LNCaP clone FGC (cell line): ENCODE data around the gene SLC30A2.

ENCODE experiments used
- DNase-seq: peaks from one replicate; pipeline ENCODE4 v3.0.0-alpha.2; 2011; ENCODE audit warnings: low read depth
- H3K4me3 ChIP-seq: 2 replicates; pipeline ENCODE4 v1.5.1; 2011; ENCODE audit warnings: mild to moderate bottlenecking, low read depth, low read length, control low read depth
- TF ChIP-seq, protein P1 (sequence below): IDR thresholded peaks from 2 replicates; pipeline ENCODE4 v1.5.1; 2012; ENCODE audit warnings: mild to moderate bottlenecking; ENCODE audit not compliant: control insufficient read depth, insufficient read depth; ENCODE audit errors: extremely low read depth

The SLC30A2 gene

DNA sequence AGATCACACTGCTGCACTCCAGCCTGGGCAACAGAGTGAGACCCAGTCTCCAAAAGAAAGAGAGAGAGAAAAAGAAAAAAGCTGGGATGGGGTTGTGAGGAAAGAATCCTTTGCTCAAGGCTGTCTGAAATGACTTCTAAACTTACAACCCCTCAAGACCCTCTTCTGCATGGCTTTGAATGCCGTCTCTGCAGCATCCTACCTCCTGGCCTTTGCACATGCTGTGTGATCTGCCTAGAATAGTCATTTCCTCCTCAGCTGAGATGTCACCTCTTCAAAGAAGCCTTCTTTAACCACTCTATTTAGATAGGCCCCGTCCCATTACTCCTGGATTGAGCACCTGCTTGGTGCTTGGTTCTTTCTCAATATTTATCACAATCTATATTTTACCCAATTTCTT is 38.9 kb upstream of the SLC30A2 start:
- DNase-seq: no peak
- TF ChIP-seq, protein P1, sequence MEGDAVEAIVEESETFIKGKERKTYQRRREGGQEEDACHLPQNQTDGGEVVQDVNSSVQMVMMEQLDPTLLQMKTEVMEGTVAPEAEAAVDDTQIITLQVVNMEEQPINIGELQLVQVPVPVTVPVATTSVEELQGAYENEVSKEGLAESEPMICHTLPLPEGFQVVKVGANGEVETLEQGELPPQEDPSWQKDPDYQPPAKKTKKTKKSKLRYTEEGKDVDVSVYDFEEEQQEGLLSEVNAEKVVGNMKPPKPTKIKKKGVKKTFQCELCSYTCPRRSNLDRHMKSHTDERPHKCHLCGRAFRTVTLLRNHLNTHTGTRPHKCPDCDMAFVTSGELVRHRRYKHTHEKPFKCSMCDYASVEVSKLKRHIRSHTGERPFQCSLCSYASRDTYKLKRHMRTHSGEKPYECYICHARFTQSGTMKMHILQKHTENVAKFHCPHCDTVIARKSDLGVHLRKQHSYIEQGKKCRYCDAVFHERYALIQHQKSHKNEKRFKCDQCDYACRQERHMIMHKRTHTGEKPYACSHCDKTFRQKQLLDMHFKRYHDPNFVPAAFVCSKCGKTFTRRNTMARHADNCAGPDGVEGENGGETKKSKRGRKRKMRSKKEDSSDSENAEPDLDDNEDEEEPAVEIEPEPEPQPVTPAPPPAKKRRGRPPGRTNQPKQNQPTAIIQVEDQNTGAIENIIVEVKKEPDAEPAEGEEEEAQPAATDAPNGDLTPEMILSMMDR: no peak
- no peak overlapping the region for H3K4me3 ChIP-seq

DNA sequence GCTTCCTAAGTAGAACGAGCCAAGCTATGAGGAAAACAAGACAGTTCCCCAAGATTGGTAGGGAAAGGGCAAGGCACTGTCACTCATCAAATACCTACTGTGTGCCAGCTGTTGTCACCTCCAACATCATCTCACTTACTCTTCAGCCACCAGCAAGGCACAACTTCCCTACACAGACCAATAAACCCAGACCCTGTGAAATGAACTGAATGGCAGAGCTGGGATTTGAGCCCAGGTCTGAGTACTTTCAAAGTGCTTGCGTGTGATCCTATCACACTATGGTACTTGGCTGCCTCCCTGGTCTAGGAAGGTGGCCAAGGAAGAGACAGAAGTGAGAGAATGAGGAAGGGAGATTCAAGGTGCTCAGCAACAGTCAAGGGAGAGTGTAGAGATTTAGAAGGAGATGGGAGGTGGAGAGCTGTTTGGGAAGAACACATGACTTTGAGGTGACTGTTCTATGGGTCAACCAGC is 38.2 kb upstream of the SLC30A2 start:
- peak; percentile 85 for DNase-seq
- TF ChIP-seq, protein P1: no peak
- H3K4me3 ChIP-seq: no peak overlapping the region

DNA sequence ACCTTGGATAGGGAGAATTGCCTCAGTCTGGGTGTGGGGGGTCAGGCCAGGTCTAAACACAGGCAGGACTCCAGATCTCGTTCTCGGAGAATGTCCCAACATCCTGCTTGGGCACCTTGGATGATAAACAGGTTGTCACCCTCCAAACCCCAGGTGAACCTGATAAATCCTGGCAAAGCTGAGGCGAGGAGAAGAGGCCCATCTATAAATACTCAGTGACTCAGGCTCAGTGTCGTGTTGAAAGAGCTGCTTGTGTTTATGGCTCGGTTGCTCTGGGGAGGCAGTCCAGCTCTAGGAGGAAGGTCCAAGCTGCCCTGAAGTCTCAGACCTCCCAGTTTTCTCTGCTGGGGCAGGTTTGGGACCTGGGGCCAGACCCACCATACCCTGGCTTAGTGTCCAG is 37.3 kb upstream of the SLC30A2 start:
- TF ChIP-seq, protein P1: no peak
- H3K4me3 ChIP-seq: no peak overlapping the region
- no peak for DNase-seq

DNA sequence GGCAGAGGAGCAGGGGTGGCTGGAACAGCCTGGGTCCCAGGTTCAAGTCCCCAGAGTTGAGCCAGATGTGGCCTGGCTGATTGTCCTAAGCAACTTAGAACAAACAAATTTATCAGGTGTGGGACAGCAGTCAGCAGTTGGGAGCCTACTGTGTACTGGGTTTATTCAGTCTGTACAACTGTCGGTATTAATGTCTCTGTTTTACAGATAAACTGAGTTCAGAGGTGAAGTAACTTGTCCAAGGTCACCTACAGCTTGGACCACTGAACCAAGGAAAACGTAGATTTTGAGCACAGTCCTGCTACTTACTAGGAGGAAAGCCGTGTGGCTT is 36.1 kb upstream of the SLC30A2 start:
- no peak overlapping the region for H3K4me3 ChIP-seq
- TF ChIP-seq, protein P1: no peak
- DNase-seq: no peak

DNA sequence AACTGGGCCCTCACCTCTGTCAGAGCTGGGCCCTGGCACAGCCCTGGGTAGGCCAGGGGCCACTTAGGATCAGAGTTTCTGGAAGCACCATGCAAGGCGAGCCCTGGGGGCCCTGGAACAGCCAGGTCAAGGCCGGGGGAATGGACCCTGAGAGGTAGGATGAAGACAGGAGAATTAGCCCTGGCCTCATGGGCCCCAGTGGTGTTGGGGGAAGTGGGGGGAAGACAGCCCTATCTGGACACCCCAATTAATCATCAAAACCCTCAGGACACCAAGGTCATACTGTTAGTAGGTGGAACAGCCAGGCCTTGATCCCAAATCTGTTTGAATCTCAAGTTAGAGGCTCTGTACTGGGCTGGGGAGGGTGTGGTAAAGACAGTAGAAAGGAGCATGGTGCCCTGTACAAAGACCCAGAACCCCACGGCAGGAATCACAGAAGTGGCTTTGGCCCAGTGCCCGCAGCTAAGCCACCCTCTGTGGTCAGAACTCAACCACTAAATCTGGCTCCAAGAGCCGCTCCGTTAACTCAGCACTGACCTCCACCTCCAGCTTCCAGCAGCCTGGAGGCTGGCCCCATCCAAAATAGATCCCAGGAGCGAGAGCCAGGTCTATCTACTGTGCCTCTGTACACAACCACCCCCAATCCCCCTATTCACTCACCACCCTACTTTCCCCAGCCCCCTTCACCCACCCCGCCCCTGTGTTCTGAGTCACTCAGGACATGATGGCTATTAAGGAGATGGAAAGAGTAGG is 35.5 kb upstream of the SLC30A2 start:
- DNase-seq: no peak

DNA sequence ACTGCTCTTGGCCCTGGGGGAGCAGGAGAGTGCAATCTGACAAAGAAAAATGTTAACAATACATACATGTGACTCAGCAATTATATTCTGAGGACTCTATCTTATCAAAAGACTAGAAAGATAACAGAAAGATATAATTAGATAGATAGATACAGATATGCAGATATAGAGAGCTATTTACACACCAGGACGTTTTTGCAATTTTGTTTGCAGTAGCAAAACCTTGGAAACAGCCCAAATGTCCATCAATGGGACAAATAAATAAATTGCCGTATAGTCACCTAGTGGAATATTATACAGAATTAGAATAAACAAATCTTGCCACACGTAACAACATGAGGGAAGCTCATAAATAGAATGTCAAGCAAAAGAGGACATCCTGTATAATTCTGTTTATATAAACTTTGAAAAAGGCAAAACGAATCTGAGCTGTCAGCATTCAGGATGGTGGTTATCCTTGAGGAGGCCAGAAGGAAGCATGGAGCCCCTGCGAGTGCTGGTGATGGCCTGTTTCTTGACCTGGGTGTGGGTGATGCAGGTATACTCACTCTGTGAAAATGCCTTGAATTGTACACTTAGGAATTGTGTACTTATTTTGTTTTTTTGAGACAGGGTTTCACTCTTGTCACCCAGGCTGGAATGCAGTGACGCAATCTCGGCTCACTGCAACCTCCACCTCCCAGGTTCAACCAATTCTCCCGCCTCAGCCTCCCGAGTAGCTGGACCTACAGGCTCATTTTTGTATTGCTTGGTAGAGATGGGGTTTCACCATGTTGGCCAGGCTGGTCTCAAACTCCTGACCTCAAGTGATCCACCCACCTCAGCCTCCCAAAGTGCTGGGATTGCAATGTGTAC is 34.3 kb upstream of the SLC30A2 start:
- DNase-seq: peak; percentile 85
- H3K4me3 ChIP-seq: no peak overlapping the region
- TF ChIP-seq, protein P1: no peak

More for the DNA sequence above, 35.5 kb upstream of the SLC30A2 start:
- TF ChIP-seq, protein P1: no peak
- no peak overlapping the region for H3K4me3 ChIP-seq
